Naive thymus-derived CD4-positive, alpha-beta T cell (primary cell): ENCODE measurements around the gene RASEF. TPM values are rescaled to one million over a fixed set of nuclear protein-coding genes. Genes with fewer than 3 reads are reported as not detected.

Source experiments
- ATAC-seq: fragments of 150-1000 bp; cut with Tn5 transposase; 2 replicates; pipeline ENCODE4 v1.10.0; 2021; ENCODE audit warnings: mild to moderate bottlenecking, moderate library complexity
- CTCF ChIA-PET: fragments of 350-600 bp; sonication (Branson Sonifier 250); formaldehyde crosslinking; loops from one replicate; lab custom pipeline; 2021; ENCODE audit warnings: antibody characterized with exemption; lab: Charles Lee
- POLR2A ChIA-PET: fragments of 350-600 bp; sonication (Branson Sonifier 250); formaldehyde crosslinking; loops from one replicate; lab custom pipeline; 2021; ENCODE audit warnings: antibody characterized with exemption, inconsistent platforms; lab: Charles Lee
- DNase-seq, 9 donors: peaks; one replicate each; pipeline versions ENCODE4 v3.0.0 to v3.0.0-alpha.2; 2020 to 2022; ENCODE audit warnings: mixed read lengths in 1 of 9
- H3K27ac ChIP-seq: one replicate; pipeline ENCODE4 v1.7.0; 2013; ENCODE audit warnings: mild to moderate bottlenecking, low read depth, low read length, moderate library complexity
- H3K27me3 ChIP-seq, 2 donors: one replicate each; pipeline ENCODE4 v1.7.0; 2013; ENCODE audit warnings: low read length in 2 of 2, mild to moderate bottlenecking in 2 of 2, moderate library complexity in 2 of 2; ENCODE audit not compliant: control insufficient read depth in 2 of 2, insufficient read depth in 2 of 2
- H3K36me3 ChIP-seq, 3 experiments: 1 replicate in 2 of 3; 2 replicates in 1 of 3; pipeline ENCODE4 v1.7.0; 2013; ENCODE audit warnings: low read length in 3 of 3, mild to moderate bottlenecking in 3 of 3, moderate library complexity in 1 of 3; ENCODE audit not compliant: insufficient read depth in 3 of 3, control insufficient read depth in 2 of 3
- H3K4me1 ChIP-seq, 2 donors: one replicate each; pipeline ENCODE4 v1.7.0; 2013; ENCODE audit warnings: low read length in 2 of 2, mild to moderate bottlenecking in 2 of 2, moderate library complexity in 1 of 2; ENCODE audit not compliant: control insufficient read depth in 2 of 2, insufficient read depth in 2 of 2
- H3K4me3 ChIP-seq: 2 replicates; pipeline ENCODE4 v1.7.0; 2013; ENCODE audit warnings: mild to moderate bottlenecking, low read length
- H3K9me3 ChIP-seq, 3 experiments: 1 replicate in 2 of 3; 2 replicates in 1 of 3; pipeline ENCODE4 v1.7.0; 2013; ENCODE audit warnings: low read length in 3 of 3; ENCODE audit not compliant: control insufficient read depth in 2 of 3
- H3K27ac Mint-ChIP-seq, 9 donors: one replicate each; pipeline ENCODE4 v1.8.0; 2020 to 2022; ENCODE audit warnings: mixed read lengths in 9 of 9, mild to moderate bottlenecking in 8 of 9, moderate library complexity in 5 of 9, inconsistent platforms in 2 of 9
- H3K27me3 Mint-ChIP-seq, 5 donors: one replicate each; pipeline ENCODE4 v1.8.0; 2021 to 2022; ENCODE audit warnings: mixed read lengths in 5 of 5, mild to moderate bottlenecking in 1 of 5
- H3K36me3 Mint-ChIP-seq, 5 donors: one replicate each; pipeline ENCODE4 v1.8.0; 2020 to 2022; ENCODE audit warnings: mixed read lengths in 5 of 5, mild to moderate bottlenecking in 3 of 5, inconsistent platforms in 1 of 5
- H3K4me1 Mint-ChIP-seq, 7 donors: one replicate each; pipeline ENCODE4 v1.8.0; 2020 to 2022; ENCODE audit warnings: mixed read lengths in 7 of 7, mild to moderate bottlenecking in 3 of 7, inconsistent platforms in 1 of 7
- H3K4me3 Mint-ChIP-seq, 10 donors: one replicate each; pipeline ENCODE4 v1.8.0; 2020 to 2022; ENCODE audit warnings: mild to moderate bottlenecking in 10 of 10, mixed read lengths in 10 of 10, moderate library complexity in 6 of 10, inconsistent platforms in 2 of 10
- H3K9me3 Mint-ChIP-seq, 11 donors: one replicate each; pipeline ENCODE4 v1.8.0; 2020 to 2022; ENCODE audit warnings: mixed read lengths in 11 of 11, mild to moderate bottlenecking in 4 of 11, inconsistent platforms in 1 of 11, moderate library complexity in 1 of 11
- intact Hi-C, 2 donors: fragments of 100-400 bp; cut with micrococcal nuclease; formaldehyde crosslinking; loops; one replicate each; pipeline ENCODE4 v1.15.1; 2023
- polyA plus RNA-seq, 2 donors: library from polyadenylated mRNA; unstranded; fragments of 300-500 nt; fragmentation: Illumina TruSeq; gene quantifications; one replicate each; pipeline ENCODE4 v1.2.3, GENCODE V29; 2021
- total RNA-seq, 6 experiments: library from RNA in 5 of 6; stranded (reverse) in 5 of 6; gene quantifications; 1 replicate in 5 of 6; 2 replicates in 1 of 6; pipeline ENCODE4 v1.2.3 and lab custom pipeline; 2021 to 2026

The RASEF gene
- total and polyA plus RNA-seq, 7 experiments from 2014 or later: 0.12 TPM; not detected in 6

DNA sequence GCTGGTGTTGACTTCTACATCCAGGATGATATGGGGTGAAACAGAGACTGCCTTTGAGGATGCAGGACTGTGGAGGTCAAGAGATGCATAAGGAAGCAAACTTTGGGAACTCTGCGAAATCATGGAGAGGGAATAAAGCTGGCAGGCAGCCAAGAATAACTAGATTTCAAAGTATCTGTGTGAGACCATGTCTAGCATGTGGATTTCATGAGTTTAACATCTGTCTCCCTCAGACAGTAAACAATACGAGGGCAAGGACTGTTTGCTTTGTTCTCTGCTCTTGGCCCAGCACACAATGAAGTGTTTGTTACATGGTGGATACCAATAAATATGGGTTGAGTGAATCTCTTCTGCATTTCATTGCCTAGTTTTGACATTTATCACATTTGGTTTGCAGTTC, 71.3 kb downstream of the RASEF start:
- no peaks in the 10 kb centered on the region for H3K36me3 Mint-ChIP-seq
- Histone ChIP-seq H3K27ac (no peak overlapping the region), H3K36me3 (no peaks in the 10 kb centered on the region), H3K9me3 (no peaks in the 10 kb centered on the region), H3K4me1 (no peaks in the 10 kb centered on the region), H3K4me3 (no peak overlapping the region), H3K27me3 (no peaks in the 10 kb centered on the region)
- H3K27ac Mint-ChIP-seq: no peak overlapping the region
- ChIA-PET POLR2A (no interaction called here), CTCF (no interaction called here)
- intact Hi-C loops: no loop called here
- no peak overlapping the region for H3K4me3 Mint-ChIP-seq
- DNase-seq: no peak
- H3K27me3 Mint-ChIP-seq: peaks cover 0 to 9% (median 0%) of the 10 kb centered on the region in 5 donors
- no peaks in the 10 kb centered on the region for H3K9me3 Mint-ChIP-seq
- H3K4me1 Mint-ChIP-seq: peaks cover 0 to 2% (median 0%) of the 10 kb centered on the region in 7 donors
- ATAC-seq: no peak

DNA sequence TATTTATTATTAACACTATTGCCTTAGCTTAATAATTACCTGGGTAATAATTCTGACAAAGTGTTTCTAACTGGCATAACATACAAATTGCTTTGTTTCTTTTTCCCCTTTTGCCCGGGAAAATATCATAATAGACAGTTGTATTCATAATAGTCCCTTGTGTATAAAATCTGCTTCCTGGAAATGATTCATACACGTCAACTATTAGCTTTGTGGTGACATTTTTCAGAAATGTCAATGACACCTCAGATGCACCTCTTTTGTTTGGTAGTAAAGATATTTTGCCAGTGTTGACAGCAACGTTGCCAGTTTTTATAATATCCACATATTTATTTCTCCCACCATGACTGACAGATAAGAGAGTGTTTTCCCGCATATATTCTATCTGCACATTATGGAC, 73.0 kb downstream of the RASEF start:
- H3K27me3 ChIP-seq: no peaks in the 10 kb centered on the region
- no peaks in the 10 kb centered on the region for H3K4me1 ChIP-seq
- no peak overlapping the region for H3K27ac ChIP-seq
- intact Hi-C loops: no loop called here
- H3K36me3 ChIP-seq: no peaks in the 10 kb centered on the region
- H3K9me3 ChIP-seq: no peaks in the 10 kb centered on the region
- Mint-ChIP-seq H3K4me3 (no peak overlapping the region), H3K27ac (no peak overlapping the region), H3K9me3 (peaks cover 0 to 2% (median 0%) of the 10 kb centered on the region in 11 donors), H3K4me1 (peaks cover 0 to 2% (median 0%) of the 10 kb centered on the region in 7 donors), H3K36me3 (no peaks in the 10 kb centered on the region), H3K27me3 (peaks cover 0 to 9% (median 2%) of the 10 kb centered on the region in 5 donors)
- no peak overlapping the region for H3K4me3 ChIP-seq
- ChIA-PET CTCF (no interaction called here), POLR2A (no interaction called here)
- DNase-seq: no peak
- no peak for ATAC-seq

DNA sequence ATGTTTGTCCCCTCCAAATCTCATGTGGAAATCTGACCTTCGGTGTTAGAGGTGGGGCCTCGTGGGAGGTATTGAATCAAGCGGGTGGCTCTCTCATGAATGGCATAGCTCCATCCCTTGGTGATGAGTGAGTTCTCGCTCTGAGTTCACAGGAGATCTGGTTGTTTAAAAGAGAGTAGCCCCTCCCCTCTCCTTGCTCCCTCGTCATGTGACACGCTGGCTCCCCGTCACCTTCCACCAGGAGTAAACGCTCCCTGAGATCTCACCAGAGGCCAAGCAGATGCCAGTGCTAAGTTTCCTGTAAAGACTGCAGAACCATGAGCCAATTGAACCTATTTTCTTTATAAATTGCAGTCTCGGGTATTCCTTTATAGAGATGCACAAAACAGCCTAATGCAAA, 74.5 kb downstream of the RASEF start:
- no peaks in the 10 kb centered on the region for H3K36me3 Mint-ChIP-seq

DNA sequence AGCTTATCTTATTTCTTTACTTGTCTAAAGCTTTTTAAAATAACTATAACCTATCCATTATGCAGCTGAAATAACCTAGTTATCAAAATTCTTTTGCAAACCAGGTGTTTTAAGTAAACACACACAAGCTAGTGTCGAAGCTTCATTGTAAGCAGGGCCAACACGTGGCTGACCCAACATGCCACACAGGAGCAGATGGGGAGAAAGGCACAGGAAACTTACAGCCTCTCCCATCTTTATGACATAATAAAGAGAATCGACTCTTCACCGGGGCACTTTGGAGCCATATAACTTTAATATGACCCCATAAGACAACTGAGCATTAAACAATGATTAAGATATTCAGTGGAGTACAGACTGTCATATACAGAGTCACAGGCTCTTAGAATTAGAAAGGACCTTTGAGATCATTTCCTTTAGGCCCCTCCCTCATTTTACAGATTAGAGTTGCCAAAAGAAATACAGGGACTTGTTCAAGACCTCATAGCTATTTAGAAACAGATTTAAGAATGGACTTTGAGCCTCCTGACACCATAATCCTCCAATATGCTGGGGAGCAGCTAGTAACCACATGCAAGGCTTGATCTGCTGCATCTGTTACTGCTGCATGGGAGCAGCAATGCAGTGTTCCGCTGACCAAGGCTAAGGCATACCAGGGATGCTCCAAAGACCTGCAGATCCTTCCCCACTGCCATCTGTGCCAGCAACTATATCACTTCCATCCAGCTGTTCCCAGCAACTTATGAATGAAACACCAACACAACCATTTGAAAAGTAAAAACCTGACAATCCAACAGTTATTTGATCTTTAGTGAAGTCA, 75.4 kb downstream of the RASEF start:
- ChIA-PET POLR2A (no interaction called here), CTCF (no interaction called here)
- H3K9me3 ChIP-seq: no peaks in the 10 kb centered on the region
- H3K4me3 ChIP-seq: no peak overlapping the region
- H3K4me1 ChIP-seq: no peaks in the 10 kb centered on the region
- H3K4me3 Mint-ChIP-seq: no peak overlapping the region
- intact Hi-C loops: no loop called here
- H3K27ac ChIP-seq: no peak overlapping the region
- no peak for DNase-seq
- no peak overlapping the region for H3K27ac Mint-ChIP-seq
- H3K9me3 Mint-ChIP-seq: peaks cover 0 to 3% (median 0%) of the 10 kb centered on the region in 11 donors
- H3K27me3 Mint-ChIP-seq: peaks cover 0 to 9% (median 3%) of the 10 kb centered on the region in 5 donors
- H3K27me3 ChIP-seq: no peaks in the 10 kb centered on the region
- ATAC-seq: no peak
- peaks cover 0 to 2% (median 0%) of the 10 kb centered on the region in 7 donors for H3K4me1 Mint-ChIP-seq
- no peaks in the 10 kb centered on the region for H3K36me3 Mint-ChIP-seq
- H3K36me3 ChIP-seq: no peaks in the 10 kb centered on the region

More for the DNA sequence above, 74.5 kb downstream of the RASEF start:
- H3K4me3 Mint-ChIP-seq: no peak overlapping the region
- H3K9me3 ChIP-seq: no peaks in the 10 kb centered on the region
- no peak overlapping the region for H3K4me3 ChIP-seq
- no peaks in the 10 kb centered on the region for H3K36me3 ChIP-seq
- POLR2A ChIA-PET: no interaction called here
- ATAC-seq: no peak
- no peak overlapping the region for H3K27ac ChIP-seq
- no peak for DNase-seq
- CTCF ChIA-PET: no interaction called here
- H3K27me3 ChIP-seq: no peaks in the 10 kb centered on the region
- intact Hi-C loops: no loop called here
- peaks cover 0 to 2% (median 0%) of the 10 kb centered on the region in 7 donors for H3K4me1 Mint-ChIP-seq
- peaks cover 0 to 9% (median 3%) of the 10 kb centered on the region in 5 donors for H3K27me3 Mint-ChIP-seq
- peaks cover 0 to 3% (median 0%) of the 10 kb centered on the region in 11 donors for H3K9me3 Mint-ChIP-seq
- no peak overlapping the region for H3K27ac Mint-ChIP-seq
- no peaks in the 10 kb centered on the region for H3K4me1 ChIP-seq

DNA sequence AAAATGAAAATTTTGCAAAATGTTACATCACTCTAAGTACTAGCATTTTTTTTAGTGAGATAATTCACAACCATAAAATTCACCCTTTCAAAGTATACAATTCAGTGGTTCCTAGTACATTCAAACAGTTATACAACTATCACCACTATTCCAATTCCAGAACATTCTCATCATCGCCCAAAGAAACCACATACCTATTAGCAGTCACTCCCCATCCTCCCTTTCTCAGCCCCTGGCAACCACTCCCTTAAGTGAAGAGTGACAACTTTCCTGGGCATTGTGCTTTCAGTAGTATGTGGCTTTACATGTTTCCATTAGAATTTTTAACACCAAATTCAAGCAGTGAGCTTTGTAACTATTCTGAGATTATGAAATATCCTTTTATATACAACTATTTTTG, 81.4 kb downstream of the RASEF start:
- H3K4me1 ChIP-seq: no peaks in the 10 kb centered on the region
- H3K4me3 ChIP-seq: no peak overlapping the region
- no peak for ATAC-seq
- POLR2A ChIA-PET: no interaction called here
- H3K9me3 Mint-ChIP-seq: peaks cover 0 to 5% (median 0%) of the 10 kb centered on the region in 11 donors
- DNase-seq: no peak
- H3K27me3 ChIP-seq: no peaks in the 10 kb centered on the region
- no peaks in the 10 kb centered on the region for H3K9me3 ChIP-seq
- CTCF ChIA-PET: interaction anchor here (1.2 kb wide), 1 partner anchor 15 kb away, joined by 3 read pairs; no protein-coding TSS in a partner anchor
- intact Hi-C loops: no loop called here
- no peak overlapping the region for H3K27ac ChIP-seq
- peaks cover 0 to 4% (median 0%) of the 10 kb centered on the region in 5 donors for H3K36me3 Mint-ChIP-seq
- H3K36me3 ChIP-seq: no peaks in the 10 kb centered on the region
- H3K4me3 Mint-ChIP-seq: no peak overlapping the region
- H3K27me3 Mint-ChIP-seq: peaks cover 0 to 4% (median 3%) of the 10 kb centered on the region in 5 donors
- no peaks in the 10 kb centered on the region for H3K4me1 Mint-ChIP-seq
- no peak overlapping the region for H3K27ac Mint-ChIP-seq

DNA sequence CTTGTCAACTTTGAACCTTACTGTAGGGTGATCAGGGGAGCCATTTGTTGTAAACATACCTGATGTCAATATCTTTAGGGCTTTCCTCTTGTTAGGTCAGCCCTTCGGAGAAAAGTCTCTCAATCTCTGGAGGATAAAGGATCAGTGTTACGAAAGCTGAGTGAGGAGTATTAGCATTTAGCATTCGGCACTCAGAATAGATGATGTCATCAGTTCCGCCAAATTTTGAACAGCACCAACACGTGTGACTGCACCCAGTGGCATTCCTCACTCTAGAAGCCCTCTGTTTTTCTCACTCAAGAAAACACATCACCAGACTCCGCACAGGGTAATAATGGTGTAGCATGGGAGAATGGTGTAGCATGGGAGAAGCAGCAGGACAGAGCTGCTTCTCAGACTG, 87.8 kb downstream of the RASEF start:
- Mint-ChIP-seq H3K4me3 (no peak overlapping the region), H3K9me3 (peaks cover 0 to 8% (median 0%) of the 10 kb centered on the region in 11 donors), H3K4me1 (peaks cover 0 to under 1% (median 0%) of the 10 kb centered on the region in 7 donors), H3K36me3 (peaks cover 0 to 4% (median 0%) of the 10 kb centered on the region in 5 donors), H3K27ac (no peak overlapping the region), H3K27me3 (peaks cover 0 to 4% (median 4%) of the 10 kb centered on the region in 5 donors)
- ChIA-PET POLR2A (no interaction called here), CTCF (no interaction called here)
- intact Hi-C loops: no loop called here
- Histone ChIP-seq H3K9me3 (no peaks in the 10 kb centered on the region), H3K27me3 (no peaks in the 10 kb centered on the region), H3K36me3 (no peaks in the 10 kb centered on the region), H3K4me3 (no peak overlapping the region), H3K4me1 (no peaks in the 10 kb centered on the region), H3K27ac (no peak overlapping the region)
- DNase-seq: no peak
- no peak for ATAC-seq
